A673 (cell line): ENCODE data around the gene CPXM2.

Experiments used
- CTCF ChIP-seq: fragments of 300-800, 200-600 bp; sonication (generic); conservative IDR thresholded peaks from 2 replicates; pipeline ENCODE4 v1.5.1; 2017; ENCODE audit warnings: low read depth, mild to moderate bottlenecking, antibody characterized with exemption, low read length, moderate library complexity, mixed read lengths
- EZH2 ChIP-seq: fragments of 200-600 bp; sonication (generic); IDR thresholded peaks from 2 replicates; pipeline ENCODE4 v1.6.1; 2017; ENCODE audit warnings: borderline replicate concordance, low read depth, mild to moderate bottlenecking, mixed read lengths, antibody characterized with exemption, low read length; ENCODE audit not compliant: poor library complexity, severe bottlenecking

GRCh38 chr10:123726836-123727235 is 164.8 kb downstream of the CPXM2 start:
- TF ChIP-seq CTCF (no peak), EZH2 (no peak)
